NCI-H2081 treated with DMSO at 0.1 percent for 48 hours (cell line): Measurements from ENCODE around the gene PSMB1.
"Not testable (repeated sequence)": the region's sequence is repeated elsewhere in the genome, so short reads cannot be mapped to it uniquely, and the experiment has no call there.

ENCODE experiments used
- DNase-seq: peaks from one replicate; lab custom pipeline; 2025; lab: John Stamatoyannopoulos, UW

PSMB1 gene

DNA sequence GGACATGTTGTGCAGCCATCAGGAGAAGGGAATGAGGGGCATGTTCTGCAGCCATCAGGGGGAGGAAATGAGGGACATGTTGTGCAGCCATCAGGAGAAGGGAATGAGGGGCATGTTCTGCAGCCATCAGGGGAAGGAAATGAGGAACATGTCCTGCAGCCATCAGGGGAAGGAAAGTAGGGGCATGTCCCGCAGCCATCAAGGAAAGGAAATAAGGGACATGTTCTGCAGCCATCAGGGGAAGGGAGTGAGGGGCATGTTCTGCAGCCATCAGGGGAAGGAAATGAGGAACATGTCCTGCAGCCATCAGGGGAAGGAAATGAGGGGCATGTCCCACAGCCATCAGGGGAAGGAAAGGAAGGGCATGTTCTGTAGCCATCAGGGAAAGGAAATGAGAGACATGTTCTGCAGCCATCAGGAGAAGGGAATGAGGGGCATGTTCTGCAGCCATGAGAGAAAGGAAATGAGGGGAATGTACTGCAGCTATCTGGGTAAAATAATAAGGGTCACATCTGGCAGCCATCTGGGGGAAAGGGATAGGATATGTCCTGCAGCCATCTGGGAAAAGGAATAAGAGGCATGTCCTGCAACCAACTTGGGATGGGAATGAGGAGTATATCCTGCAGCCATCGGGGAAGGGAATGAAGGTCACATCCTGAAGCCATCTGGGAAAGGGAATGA is 50.2 kb downstream of the PSMB1 start:
- DNase-seq: not testable (repeated sequence)

DNA sequence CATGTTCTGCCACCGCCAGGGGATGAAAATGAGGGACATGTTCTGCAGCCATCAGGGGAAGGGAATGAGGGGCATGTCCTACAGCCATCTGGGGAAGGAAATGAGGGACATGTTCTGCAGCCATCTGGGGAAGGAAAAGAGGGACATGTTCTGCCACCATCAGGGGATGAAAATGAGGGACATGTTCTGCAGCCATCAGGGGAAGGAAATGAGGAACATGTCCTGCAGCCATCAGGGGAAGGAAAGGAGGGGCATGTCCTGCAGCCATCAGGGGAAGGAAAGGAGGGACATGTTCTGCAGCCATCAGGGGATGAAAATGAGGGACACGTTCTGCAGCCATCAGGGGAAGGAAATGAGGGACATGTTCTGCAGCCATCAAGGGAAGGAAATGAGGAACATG is 50.8 kb downstream of the PSMB1 start:
- DNase-seq: not testable (repeated sequence)

- DNase-seq: no peak
Measured at GRCh38 chr6:170500955-170501590, 52.0 kb downstream of the PSMB1 start.

DNA sequence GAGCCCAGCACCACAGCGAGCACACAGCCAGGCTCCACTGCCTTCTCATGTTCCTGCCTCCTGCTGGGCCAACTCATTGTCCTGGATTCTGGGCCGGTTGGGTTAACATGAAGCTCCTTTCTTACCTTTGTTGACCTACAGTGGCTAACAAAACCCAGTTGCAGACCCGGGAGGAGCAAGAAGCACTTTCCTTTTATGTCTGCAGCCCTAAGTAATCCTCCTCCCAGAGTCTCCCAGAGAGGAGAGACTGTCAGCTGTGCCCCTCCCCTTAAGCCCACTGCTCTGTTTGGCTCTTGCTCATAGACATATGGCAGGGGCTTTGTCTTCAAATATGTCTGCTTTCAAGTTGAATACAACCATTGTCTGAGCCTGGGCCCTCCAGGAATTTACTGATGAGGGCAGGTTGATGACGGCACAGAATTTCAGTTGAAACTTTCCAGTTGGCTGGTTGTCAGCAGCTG is 55.2 kb downstream of the PSMB1 start:
- no peak for DNase-seq

DNA sequence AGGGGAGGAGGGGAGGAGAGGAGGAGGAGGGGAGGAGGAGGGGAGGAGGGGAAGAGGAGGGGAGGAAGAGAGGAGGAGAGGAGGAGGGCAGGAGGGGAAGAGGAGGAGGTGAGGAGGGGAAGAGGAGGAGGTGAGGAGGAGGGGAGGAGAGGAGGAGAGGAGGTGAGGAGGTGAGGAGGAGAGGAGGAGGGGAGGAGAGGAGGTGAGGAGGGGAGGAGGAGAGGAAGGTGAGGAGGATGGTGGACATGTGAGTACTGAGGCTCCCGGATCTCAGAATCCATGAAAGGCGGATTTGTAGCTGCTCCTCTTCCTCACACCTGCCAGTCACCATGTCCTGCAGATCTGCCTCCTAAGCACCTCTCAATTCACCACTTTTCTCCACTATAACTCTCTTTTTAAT is 59.8 kb downstream of the PSMB1 start:
- DNase-seq: no peak

DNA sequence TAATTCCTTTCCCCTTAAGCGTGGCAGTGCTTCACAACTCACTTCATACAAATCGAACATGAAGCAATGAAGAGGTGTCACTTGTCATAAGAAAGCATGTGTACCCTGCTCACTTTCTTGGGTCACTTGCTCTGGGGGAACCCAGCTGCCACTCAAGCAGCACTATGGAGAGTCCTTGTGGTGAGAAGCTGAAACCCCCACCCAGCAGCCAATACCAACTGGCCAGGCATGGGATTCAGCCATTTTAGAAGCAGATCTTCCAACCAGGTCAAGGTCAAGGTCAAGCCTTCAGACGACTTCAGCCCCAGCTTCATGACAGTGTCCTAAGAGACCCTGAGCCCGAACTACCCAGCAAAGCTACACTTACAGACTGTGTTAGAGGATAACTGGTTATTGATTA is 62.8 kb downstream of the PSMB1 start:
- DNase-seq: no peak

DNA sequence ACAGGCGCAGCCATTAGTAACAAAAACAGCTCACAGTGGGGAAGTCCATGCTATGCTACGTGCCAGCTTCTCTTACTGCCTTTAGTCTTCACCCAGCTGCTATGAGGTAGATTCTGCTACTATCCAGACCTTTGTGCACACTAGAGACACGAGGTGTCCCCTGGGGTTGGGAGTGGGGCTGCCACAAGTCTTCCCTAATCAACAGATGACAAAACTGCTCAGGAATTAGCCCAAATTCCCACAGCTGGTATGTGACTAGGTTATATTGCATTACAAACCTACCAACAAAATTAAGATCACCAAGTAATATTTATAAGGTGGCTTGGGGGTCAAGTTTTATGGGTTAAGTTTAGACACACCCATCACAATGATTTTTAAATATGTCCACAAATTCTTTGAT is 63.3 kb downstream of the PSMB1 start:
- DNase-seq: no peak

DNA sequence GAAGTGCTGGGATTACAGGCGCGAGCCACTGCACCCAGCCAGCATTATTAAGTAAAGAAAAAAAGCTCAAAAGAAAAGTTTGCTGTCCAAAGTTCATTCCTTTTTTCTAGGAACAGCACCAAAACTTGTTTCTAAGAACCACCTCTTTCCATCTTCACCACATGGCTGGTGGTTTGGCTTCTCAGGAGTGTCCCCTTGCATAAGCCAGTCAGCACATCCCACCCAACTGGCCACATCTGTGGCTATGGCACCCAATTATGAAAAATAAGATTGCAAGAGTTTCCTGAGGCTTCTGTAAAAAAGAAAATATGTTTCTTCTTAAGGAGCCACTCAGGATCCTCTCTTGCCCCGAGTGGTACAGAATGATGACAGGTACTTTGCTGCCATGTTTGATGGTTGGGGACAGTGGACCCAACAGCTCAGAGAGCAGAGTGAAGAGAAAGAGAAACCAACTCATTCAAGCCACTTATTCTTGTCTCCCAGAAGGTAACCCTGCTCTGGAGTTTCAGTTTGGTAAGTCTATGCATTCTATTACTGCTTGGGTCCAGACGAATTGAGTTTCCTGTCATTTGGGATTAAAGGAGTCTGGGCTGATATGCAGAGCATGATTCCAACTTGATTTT is 65.3 kb downstream of the PSMB1 start:
- no peak for DNase-seq

GRCh38 chr6:170485159-170485558 is 67.9 kb downstream of the PSMB1 start:
- DNase-seq: no peak
